ENCODE results near the gene OR5AN1.

DNA sequence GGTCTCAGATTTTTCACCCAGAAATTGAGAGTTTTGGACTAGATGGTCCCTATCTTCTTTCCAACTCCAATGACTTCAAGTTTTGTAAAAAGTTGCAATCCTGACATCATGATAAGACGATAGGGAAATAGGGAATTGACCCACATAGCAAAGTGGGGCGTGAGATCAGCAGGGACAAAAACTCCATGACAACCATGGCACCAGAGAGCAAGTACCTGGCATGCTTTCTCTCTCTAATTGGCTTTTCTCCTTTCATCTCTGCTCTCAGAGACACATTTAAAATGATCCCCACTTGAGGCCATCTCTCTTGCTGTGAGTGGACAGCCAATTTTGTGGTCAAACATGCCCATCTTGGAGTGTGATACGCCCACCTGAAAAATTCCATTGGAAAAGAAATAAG, at the start of gene OR5AN1:
- TF ChIP-seq, protein P1, sequence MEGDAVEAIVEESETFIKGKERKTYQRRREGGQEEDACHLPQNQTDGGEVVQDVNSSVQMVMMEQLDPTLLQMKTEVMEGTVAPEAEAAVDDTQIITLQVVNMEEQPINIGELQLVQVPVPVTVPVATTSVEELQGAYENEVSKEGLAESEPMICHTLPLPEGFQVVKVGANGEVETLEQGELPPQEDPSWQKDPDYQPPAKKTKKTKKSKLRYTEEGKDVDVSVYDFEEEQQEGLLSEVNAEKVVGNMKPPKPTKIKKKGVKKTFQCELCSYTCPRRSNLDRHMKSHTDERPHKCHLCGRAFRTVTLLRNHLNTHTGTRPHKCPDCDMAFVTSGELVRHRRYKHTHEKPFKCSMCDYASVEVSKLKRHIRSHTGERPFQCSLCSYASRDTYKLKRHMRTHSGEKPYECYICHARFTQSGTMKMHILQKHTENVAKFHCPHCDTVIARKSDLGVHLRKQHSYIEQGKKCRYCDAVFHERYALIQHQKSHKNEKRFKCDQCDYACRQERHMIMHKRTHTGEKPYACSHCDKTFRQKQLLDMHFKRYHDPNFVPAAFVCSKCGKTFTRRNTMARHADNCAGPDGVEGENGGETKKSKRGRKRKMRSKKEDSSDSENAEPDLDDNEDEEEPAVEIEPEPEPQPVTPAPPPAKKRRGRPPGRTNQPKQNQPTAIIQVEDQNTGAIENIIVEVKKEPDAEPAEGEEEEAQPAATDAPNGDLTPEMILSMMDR (IDR thresholded peaks at IDR 0.05), result no peak
- TF ChIP-seq POLR2A (IDR thresholded peaks at IDR 0.05), result no peak
